ENCODE results near the gene SPATA25.

SPATA25 gene

GRCh38 chr20:45842169-45842812 lies 45.1 kb downstream of the SPATA25 start:
- FAIRE-seq (no peak), DNase-seq (ENCODE audit: insufficient read length, low spot score) (no peak)

- no peak for FAIRE-seq
- no peak for DNase-seq (ENCODE audit: insufficient read length, low spot score)
These were observed 45.9 kb downstream of the SPATA25 start for GRCh38 chr20:45841407-45842129.

- FAIRE-seq: no peak
- DNase-seq (ENCODE audit: insufficient read length, low spot score): no peak
These were observed 46.7 kb downstream of the SPATA25 start for GRCh38 chr20:45840700-45841198.

- no peak for DNase-seq (ENCODE audit: insufficient read length, low spot score)
- FAIRE-seq: no peak
These were observed 50.6 kb downstream of the SPATA25 start for GRCh38 chr20:45836841-45837240.

Measured in HTR-8/SVneo (cell line).